Naive thymus-derived CD4-positive, alpha-beta T cell (primary cell): ENCODE data around the gene PDGFRB. TPM values are rescaled to one million over a fixed set of nuclear protein-coding genes. Genes with fewer than 3 reads are reported as not detected.

Source experiments
- ATAC-seq: fragments of 150-1000 bp; cut with Tn5 transposase; 2 replicates; pipeline ENCODE4 v1.10.0; 2021; ENCODE audit warnings: mild to moderate bottlenecking, moderate library complexity
- CTCF ChIA-PET: fragments of 350-600 bp; sonication (Branson Sonifier 250); formaldehyde crosslinking; loops from one replicate; lab custom pipeline; 2021; ENCODE audit warnings: antibody characterized with exemption; lab: Charles Lee
- POLR2A ChIA-PET: fragments of 350-600 bp; sonication (Branson Sonifier 250); formaldehyde crosslinking; loops from one replicate; lab custom pipeline; 2021; ENCODE audit warnings: antibody characterized with exemption, inconsistent platforms; lab: Charles Lee
- DNase-seq, 9 donors: peaks; one replicate each; pipeline versions ENCODE4 v3.0.0 to v3.0.0-alpha.2; 2020 to 2022; ENCODE audit warnings: mixed read lengths in 1 of 9
- H3K27ac ChIP-seq: one replicate; pipeline ENCODE4 v1.7.0; 2013; ENCODE audit warnings: mild to moderate bottlenecking, low read depth, low read length, moderate library complexity
- H3K27me3 ChIP-seq, 2 donors: one replicate each; pipeline ENCODE4 v1.7.0; 2013; ENCODE audit warnings: low read length in 2 of 2, mild to moderate bottlenecking in 2 of 2, moderate library complexity in 2 of 2; ENCODE audit not compliant: control insufficient read depth in 2 of 2, insufficient read depth in 2 of 2
- H3K36me3 ChIP-seq, 3 experiments: 1 replicate in 2 of 3; 2 replicates in 1 of 3; pipeline ENCODE4 v1.7.0; 2013; ENCODE audit warnings: low read length in 3 of 3, mild to moderate bottlenecking in 3 of 3, moderate library complexity in 1 of 3; ENCODE audit not compliant: insufficient read depth in 3 of 3, control insufficient read depth in 2 of 3
- H3K4me1 ChIP-seq, 2 donors: one replicate each; pipeline ENCODE4 v1.7.0; 2013; ENCODE audit warnings: low read length in 2 of 2, mild to moderate bottlenecking in 2 of 2, moderate library complexity in 1 of 2; ENCODE audit not compliant: control insufficient read depth in 2 of 2, insufficient read depth in 2 of 2
- H3K4me3 ChIP-seq: 2 replicates; pipeline ENCODE4 v1.7.0; 2013; ENCODE audit warnings: mild to moderate bottlenecking, low read length
- H3K9me3 ChIP-seq, 3 experiments: 1 replicate in 2 of 3; 2 replicates in 1 of 3; pipeline ENCODE4 v1.7.0; 2013; ENCODE audit warnings: low read length in 3 of 3; ENCODE audit not compliant: control insufficient read depth in 2 of 3
- H3K27ac Mint-ChIP-seq, 9 donors: one replicate each; pipeline ENCODE4 v1.8.0; 2020 to 2022; ENCODE audit warnings: mixed read lengths in 9 of 9, mild to moderate bottlenecking in 8 of 9, moderate library complexity in 5 of 9, inconsistent platforms in 2 of 9
- H3K27me3 Mint-ChIP-seq, 5 donors: one replicate each; pipeline ENCODE4 v1.8.0; 2021 to 2022; ENCODE audit warnings: mixed read lengths in 5 of 5, mild to moderate bottlenecking in 1 of 5
- H3K36me3 Mint-ChIP-seq, 5 donors: one replicate each; pipeline ENCODE4 v1.8.0; 2020 to 2022; ENCODE audit warnings: mixed read lengths in 5 of 5, mild to moderate bottlenecking in 3 of 5, inconsistent platforms in 1 of 5
- H3K4me1 Mint-ChIP-seq, 7 donors: one replicate each; pipeline ENCODE4 v1.8.0; 2020 to 2022; ENCODE audit warnings: mixed read lengths in 7 of 7, mild to moderate bottlenecking in 3 of 7, inconsistent platforms in 1 of 7
- H3K4me3 Mint-ChIP-seq, 10 donors: one replicate each; pipeline ENCODE4 v1.8.0; 2020 to 2022; ENCODE audit warnings: mild to moderate bottlenecking in 10 of 10, mixed read lengths in 10 of 10, moderate library complexity in 6 of 10, inconsistent platforms in 2 of 10
- H3K9me3 Mint-ChIP-seq, 11 donors: one replicate each; pipeline ENCODE4 v1.8.0; 2020 to 2022; ENCODE audit warnings: mixed read lengths in 11 of 11, mild to moderate bottlenecking in 4 of 11, inconsistent platforms in 1 of 11, moderate library complexity in 1 of 11
- intact Hi-C, 2 donors: fragments of 100-400 bp; cut with micrococcal nuclease; formaldehyde crosslinking; loops; one replicate each; pipeline ENCODE4 v1.15.1; 2023
- polyA plus RNA-seq, 2 donors: library from polyadenylated mRNA; unstranded; fragments of 300-500 nt; fragmentation: Illumina TruSeq; gene quantifications; one replicate each; pipeline ENCODE4 v1.2.3, GENCODE V29; 2021
- total RNA-seq, 6 experiments: library from RNA in 5 of 6; stranded (reverse) in 5 of 6; gene quantifications; 1 replicate in 5 of 6; 2 replicates in 1 of 6; pipeline ENCODE4 v1.2.3 and lab custom pipeline; 2021 to 2026

The PDGFRB gene
- total and polyA plus RNA-seq, 7 experiments from 2014 or later: 0.37 to 8.5 (median 2.9) TPM; not detected in 3

DNA sequence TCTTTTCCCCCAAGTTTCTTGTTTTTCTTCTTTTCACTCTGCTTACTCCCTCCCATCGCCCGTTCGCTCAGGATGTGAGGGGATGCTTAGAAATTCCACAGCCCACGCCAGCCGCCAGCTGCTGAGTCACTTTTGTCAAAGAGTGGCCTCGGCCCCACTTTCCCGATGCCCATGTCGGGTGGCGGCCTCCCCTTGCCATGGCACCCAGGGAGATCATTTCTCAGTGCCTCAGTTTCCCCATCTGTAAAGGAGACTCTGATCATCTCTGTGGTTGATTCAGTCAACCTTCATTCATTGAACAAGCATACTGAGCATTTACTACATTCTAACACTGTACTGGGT is 353 bp upstream of the PDGFRB start:
- no peak overlapping the region for H3K27ac ChIP-seq
- peaks cover 6 to 22% (median 8%) of the 10 kb centered on the region in 7 donors for H3K4me1 Mint-ChIP-seq
- H3K36me3 Mint-ChIP-seq: peaks cover 0 to 1% (median 0%) of the 10 kb centered on the region in 5 donors
- DNase-seq (no peak), ATAC-seq (no peak)
- H3K4me3 Mint-ChIP-seq: peak overlapping the region; percentile 73 to 87 (median 80)
- peaks cover 0 to 1% (median 0%) of the 10 kb centered on the region in 11 donors for H3K9me3 Mint-ChIP-seq
- POLR2A ChIA-PET: no interaction called here
- H3K4me1 ChIP-seq: no peaks in the 10 kb centered on the region
- H3K9me3 ChIP-seq: no peaks in the 10 kb centered on the region
- no peaks in the 10 kb centered on the region for H3K27me3 ChIP-seq
- H3K27ac Mint-ChIP-seq: peak overlapping the region in 2 of 9 donors; percentile 58 to 60
- no peaks in the 10 kb centered on the region for H3K36me3 ChIP-seq
- peaks cover 20 to 31% (median 25%) of the 10 kb centered on the region in 5 donors for H3K27me3 Mint-ChIP-seq
- H3K4me3 ChIP-seq: peak overlapping the region; percentile 44
- intact Hi-C loops: no loop called here
- CTCF ChIA-PET: no interaction called here

- no peaks in the 10 kb centered on the region for H3K27me3 ChIP-seq
- CTCF ChIA-PET: no interaction called here
Measured at GRCh38 chr5:150154618-150155128, 972 bp downstream of the PDGFRB start.

DNA sequence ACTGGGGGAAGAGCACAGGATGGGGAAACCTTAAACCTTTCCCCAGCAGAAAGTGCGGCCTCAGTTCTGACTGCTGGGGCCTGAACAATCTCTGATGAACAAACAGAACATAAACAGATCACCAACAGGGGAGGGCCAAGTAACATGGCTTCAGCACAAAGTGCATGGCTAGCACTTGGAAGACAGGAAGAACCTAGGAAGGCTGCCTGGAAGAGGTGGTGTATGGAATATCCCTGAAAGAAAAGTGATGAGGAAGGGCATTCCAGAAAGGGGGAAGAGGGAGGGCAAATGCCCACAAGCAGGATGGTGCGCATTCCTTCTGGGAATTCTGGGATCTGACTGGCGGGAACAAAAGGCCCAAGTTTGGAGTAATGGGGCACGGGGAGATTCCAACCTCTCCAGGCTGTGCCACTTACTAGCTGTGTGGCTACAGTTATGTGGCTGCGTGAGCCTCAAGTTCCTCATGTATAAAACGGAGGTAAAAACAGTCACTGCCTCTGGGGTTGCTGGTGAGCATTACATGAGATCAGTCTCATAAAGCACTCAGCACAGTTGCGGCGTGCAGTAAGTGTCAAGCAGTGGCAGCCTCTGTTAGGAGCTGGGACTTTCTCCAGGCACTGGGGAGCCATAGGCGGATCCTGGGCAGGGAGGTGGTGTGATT is 1.6 kb downstream of the PDGFRB start:
- peaks cover 0 to 1% (median 0%) of the 10 kb centered on the region in 5 donors for H3K36me3 Mint-ChIP-seq
- DNase-seq: no peak
- ATAC-seq: peak; percentile 52
- H3K27me3 ChIP-seq: no peaks in the 10 kb centered on the region
- H3K27me3 Mint-ChIP-seq: peaks cover 17 to 31% (median 25%) of the 10 kb centered on the region in 5 donors
- H3K9me3 ChIP-seq: no peaks in the 10 kb centered on the region
- no peaks in the 10 kb centered on the region for H3K4me1 ChIP-seq
- ChIA-PET POLR2A (no interaction called here), CTCF (no interaction called here)
- intact Hi-C loops: no loop called here
- H3K4me3 Mint-ChIP-seq: peak overlapping the region in 4 of 10 donors; percentile 56 to 82 (median 73)
- peaks cover 6 to 35% (median 8%) of the 10 kb centered on the region in 7 donors for H3K4me1 Mint-ChIP-seq
- H3K9me3 Mint-ChIP-seq: peaks cover 0 to 1% (median 0%) of the 10 kb centered on the region in 11 donors
- H3K36me3 ChIP-seq: no peaks in the 10 kb centered on the region
- H3K27ac Mint-ChIP-seq: peak overlapping the region in 1 of 9 donors; percentile 80
- H3K27ac ChIP-seq: no peak overlapping the region
- H3K4me3 ChIP-seq: no peak overlapping the region

More at GRCh38 chr5:150154618-150155128, 972 bp downstream of the PDGFRB start:
- Histone ChIP-seq H3K36me3 (no peaks in the 10 kb centered on the region), H3K27ac (no peak overlapping the region), H3K9me3 (no peaks in the 10 kb centered on the region), H3K4me1 (no peaks in the 10 kb centered on the region), H3K4me3 (no peak overlapping the region)
- POLR2A ChIA-PET: no interaction called here
- no peak for ATAC-seq
- peaks cover 0 to 1% (median 0%) of the 10 kb centered on the region in 5 donors for H3K36me3 Mint-ChIP-seq
- H3K4me3 Mint-ChIP-seq: peak overlapping the region in 6 of 10 donors; percentile 56 to 82 (median 78)
- H3K27ac Mint-ChIP-seq: peak overlapping the region in 2 of 9 donors; percentile 20 to 80
- H3K4me1 Mint-ChIP-seq: peaks cover 6 to 29% (median 8%) of the 10 kb centered on the region in 7 donors
- peaks cover 17 to 31% (median 25%) of the 10 kb centered on the region in 5 donors for H3K27me3 Mint-ChIP-seq
- intact Hi-C loops: no loop called here
- no peak for DNase-seq
- peaks cover 0 to 1% (median 0%) of the 10 kb centered on the region in 11 donors for H3K9me3 Mint-ChIP-seq

DNA sequence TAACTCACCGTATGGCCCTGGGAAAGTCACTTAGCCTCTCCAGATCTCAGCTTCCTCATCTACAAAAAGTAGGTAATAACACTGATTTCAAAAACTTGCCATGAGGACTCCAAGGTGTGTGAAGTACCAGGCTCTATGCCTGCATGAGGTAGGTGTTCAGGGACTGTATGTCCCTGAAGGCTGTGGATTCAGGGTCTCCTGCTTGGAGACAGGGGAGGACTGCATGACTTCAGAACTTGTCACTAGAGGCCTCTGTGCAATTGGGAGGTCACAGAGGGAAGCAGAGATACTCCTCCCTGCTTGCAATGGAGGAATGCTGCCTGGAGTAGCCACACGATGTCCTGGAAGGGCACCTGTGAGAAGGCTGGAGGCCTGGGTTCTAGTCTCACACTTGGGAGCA is 2.2 kb downstream of the PDGFRB start:
- POLR2A ChIA-PET: no interaction called here

GRCh38 chr5:150152636-150153462 is 2.8 kb downstream of the PDGFRB start:
- POLR2A ChIA-PET: no interaction called here
- H3K27me3 Mint-ChIP-seq: peaks cover 17 to 31% (median 25%) of the 10 kb centered on the region in 5 donors

More for the DNA sequence above, 2.2 kb downstream of the PDGFRB start:
- Mint-ChIP-seq H3K4me1 (peaks cover 6 to 41% (median 8%) of the 10 kb centered on the region in 7 donors), H3K4me3 (peak overlapping the region in 3 of 10 donors; percentile 23 to 82 (median 78)), H3K27me3 (peaks cover 17 to 31% (median 25%) of the 10 kb centered on the region in 5 donors), H3K9me3 (no peaks in the 10 kb centered on the region), H3K36me3 (peaks cover 0 to 1% (median 0%) of the 10 kb centered on the region in 5 donors), H3K27ac (no peak overlapping the region)
- H3K27me3 ChIP-seq: no peaks in the 10 kb centered on the region
- DNase-seq (no peak), ATAC-seq (no peak)
- no peaks in the 10 kb centered on the region for H3K4me1 ChIP-seq
- H3K9me3 ChIP-seq: no peaks in the 10 kb centered on the region
- no peaks in the 10 kb centered on the region for H3K36me3 ChIP-seq
- H3K4me3 ChIP-seq: no peak overlapping the region
- CTCF ChIA-PET: no interaction called here
- no peak overlapping the region for H3K27ac ChIP-seq
- intact Hi-C loops: no loop called here

GRCh38 chr5:150149618-150150017 is 6.0 kb downstream of the PDGFRB start:
- peak overlapping the region in 1 of 9 donors; percentile 94 for H3K27ac Mint-ChIP-seq
- no peaks in the 10 kb centered on the region for H3K27me3 ChIP-seq
- H3K4me1 Mint-ChIP-seq: peaks cover 0 to 39% (median 4%) of the 10 kb centered on the region in 7 donors
- no peaks in the 10 kb centered on the region for H3K9me3 ChIP-seq
- intact Hi-C loops: no loop called here
- peaks cover 0 to 12% (median 8%) of the 10 kb centered on the region in 5 donors for H3K27me3 Mint-ChIP-seq
- no peak for ATAC-seq
- POLR2A ChIA-PET: no interaction called here
- no peaks in the 10 kb centered on the region for H3K9me3 Mint-ChIP-seq
- H3K36me3 Mint-ChIP-seq: peaks cover 0 to 6% (median 0%) of the 10 kb centered on the region in 5 donors
- peak overlapping the region in 1 of 10 donors; percentile 72 for H3K4me3 Mint-ChIP-seq
- no peaks in the 10 kb centered on the region for H3K36me3 ChIP-seq
- H3K27ac ChIP-seq: no peak overlapping the region
- no peaks in the 10 kb centered on the region for H3K4me1 ChIP-seq
- CTCF ChIA-PET: no interaction called here
- no peak for DNase-seq
- no peak overlapping the region for H3K4me3 ChIP-seq

More at GRCh38 chr5:150152636-150153462, 2.8 kb downstream of the PDGFRB start:
- no peak for DNase-seq
- no peak overlapping the region for H3K4me3 ChIP-seq
- H3K9me3 ChIP-seq: no peaks in the 10 kb centered on the region
- CTCF ChIA-PET: no interaction called here
- peak overlapping the region in 1 of 9 donors; percentile 38 for H3K27ac Mint-ChIP-seq
- no peak for ATAC-seq
- no peaks in the 10 kb centered on the region for H3K36me3 ChIP-seq
- no peak overlapping the region for H3K27ac ChIP-seq
- H3K4me1 ChIP-seq: no peaks in the 10 kb centered on the region
- no peak overlapping the region for H3K4me3 Mint-ChIP-seq
- H3K27me3 ChIP-seq: no peaks in the 10 kb centered on the region
- no peaks in the 10 kb centered on the region for H3K9me3 Mint-ChIP-seq
- peaks cover 6 to 41% (median 8%) of the 10 kb centered on the region in 7 donors for H3K4me1 Mint-ChIP-seq
- H3K36me3 Mint-ChIP-seq: peaks cover 0 to 6% (median 0%) of the 10 kb centered on the region in 5 donors
- intact Hi-C loops: no loop called here
